Stimulated activated CD8-positive, alpha-beta memory T cell treated with anti-CD3 and anti-CD28 coated beads, Interleukin-12 subunit alpha, Interleukin-12 subunit beta, amount 100 ng/mL, for 24 hours (primary cell): ENCODE measurements around the gene YIF1B.

ENCODE experiments used
- DNase-seq: peaks from one replicate; pipeline ENCODE4 v3.0.0-alpha.2; 2020; ENCODE audit errors: extremely low read depth

The YIF1B gene

DNA sequence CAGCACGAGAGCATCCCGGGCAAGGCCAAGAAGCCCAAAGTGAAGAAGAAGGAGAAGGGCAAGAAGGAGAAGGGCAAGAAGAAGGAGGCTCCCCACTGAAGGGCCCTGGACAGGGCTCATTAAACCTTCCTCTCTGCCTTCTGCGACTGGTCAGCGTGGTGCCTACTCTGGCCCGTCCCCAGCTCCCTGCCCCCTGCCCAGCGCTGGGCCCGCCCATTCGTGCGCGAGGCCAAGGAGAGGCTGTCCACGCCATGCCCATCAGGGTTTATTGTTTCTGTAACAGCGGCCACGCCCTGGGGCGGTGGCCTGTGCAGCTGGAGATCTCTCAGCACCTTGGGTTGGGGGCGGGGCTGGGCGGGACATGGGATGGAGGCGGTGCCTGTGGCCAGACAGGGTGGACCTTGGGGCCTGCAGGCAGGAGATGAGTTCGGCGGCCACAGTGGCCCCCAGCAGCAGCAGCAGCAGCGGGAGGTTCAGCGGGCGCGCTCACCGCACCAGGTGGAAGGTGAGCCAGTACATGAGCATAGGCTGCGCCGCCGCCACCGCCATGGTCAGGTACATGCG is 10.8 kb downstream of the YIF1B start:
- no peak for DNase-seq

- DNase-seq: no peak
These were observed 11.3 kb downstream of the YIF1B start for GRCh38 chr19:38304352-38304865.

DNA sequence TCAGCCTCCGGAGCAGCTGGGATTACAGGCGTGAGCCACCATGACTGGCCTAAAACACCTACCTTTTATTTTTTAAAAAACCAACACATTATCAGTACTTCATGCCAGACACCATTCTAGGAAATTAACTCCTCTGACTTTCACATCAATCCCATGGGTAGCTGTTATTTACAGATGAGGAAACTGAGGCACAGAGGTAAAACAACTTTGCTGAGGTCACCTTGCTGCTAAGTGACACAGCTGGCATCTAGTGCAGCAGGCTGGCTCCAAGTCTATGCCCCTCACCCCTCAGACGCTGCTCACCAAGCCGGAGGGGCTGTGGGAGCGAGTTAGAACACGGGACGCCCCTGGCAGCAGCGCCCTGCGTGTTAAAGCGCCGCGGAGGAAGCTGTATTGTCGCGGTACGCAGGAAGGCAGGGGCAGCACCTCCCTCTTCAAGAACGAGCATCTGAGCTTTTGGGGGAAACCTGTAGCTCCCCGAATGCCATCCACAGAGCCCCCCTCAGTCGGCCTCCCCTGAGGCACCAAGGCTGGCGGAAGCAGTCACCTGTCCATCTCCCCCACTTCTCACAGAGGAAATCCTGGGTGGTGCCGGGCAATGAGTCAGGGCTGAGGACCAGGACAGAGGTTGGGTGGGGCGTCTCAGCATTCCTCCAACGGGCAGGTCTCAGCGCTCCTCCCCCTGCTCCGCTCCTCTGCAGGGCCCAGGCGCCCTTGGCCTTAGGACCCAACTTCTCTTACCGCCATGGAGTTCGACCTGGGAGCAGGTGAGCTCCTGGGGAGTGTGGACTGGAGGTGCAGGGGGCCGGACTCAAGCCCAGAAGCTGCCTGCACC is 12.0 kb downstream of the YIF1B start, which contains the start of gene C19orf33:
TSS of gene C19orf33 (plus strand) at position 735 of the 835 bp plus-strand sequence. CDS start at position 746, 11 bp downstream.
- DNase-seq: no peak

DNA sequence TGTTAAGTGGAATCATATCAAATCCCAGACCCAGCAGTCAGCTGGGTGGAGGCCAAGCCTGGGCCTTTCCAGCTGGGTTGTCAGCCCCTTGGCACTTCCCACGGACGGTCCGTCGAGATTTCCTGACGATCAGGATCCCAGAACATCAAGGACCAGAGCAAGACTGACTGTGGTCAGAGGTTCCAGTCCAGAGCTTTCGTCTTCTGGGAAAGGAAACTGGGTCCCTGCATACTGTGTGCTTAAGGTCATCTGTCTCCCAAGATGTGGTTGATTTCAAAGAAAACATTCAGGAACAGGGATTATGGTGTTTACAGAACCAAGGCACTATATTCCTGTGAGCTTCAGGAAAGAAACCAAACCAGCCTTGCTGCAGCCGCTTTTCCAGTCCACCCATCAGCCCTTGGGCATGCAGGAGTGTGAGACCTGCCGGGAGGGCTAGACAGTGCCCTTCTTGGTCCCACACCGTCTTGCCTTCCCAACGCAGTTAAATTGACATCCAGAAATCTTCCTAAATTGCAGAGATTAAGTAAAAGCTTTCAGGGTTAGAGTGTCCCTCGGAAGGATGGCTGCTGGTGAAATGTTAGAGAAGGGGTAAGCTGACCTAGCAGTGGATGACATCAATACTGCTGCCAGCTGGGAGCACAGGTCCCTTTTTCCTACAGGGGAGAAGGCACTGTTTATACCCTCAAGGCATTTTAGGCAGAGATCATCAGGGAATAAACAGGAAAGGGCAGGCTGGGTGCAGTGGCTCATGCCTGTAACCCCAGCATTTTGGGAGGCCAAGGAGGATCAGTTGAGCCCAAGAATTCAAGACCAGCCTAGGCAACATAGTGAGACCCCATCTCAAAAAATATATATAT is 16.7 kb downstream of the YIF1B start:
- no peak for DNase-seq

DNA sequence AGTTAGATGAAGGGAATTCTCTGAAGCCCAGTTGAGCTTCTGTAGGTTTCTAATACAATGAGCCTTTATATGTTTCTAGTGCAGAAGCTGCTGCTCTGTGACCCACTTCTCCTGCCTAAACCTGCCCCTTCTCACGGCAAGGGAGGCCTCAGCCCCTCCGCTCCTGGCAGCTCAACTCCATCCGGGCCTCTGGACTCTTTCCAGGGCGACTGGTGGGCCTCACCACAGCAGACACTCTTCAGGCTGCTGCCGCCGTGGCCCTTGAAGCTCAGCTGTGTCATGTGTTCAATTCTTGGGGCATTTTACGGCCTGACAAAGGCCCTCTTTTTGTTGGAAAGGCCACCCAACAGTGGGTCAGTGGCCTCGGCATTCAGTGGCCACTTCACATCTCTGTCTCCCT is 21.7 kb downstream of the YIF1B start:
- no peak for DNase-seq

DNA sequence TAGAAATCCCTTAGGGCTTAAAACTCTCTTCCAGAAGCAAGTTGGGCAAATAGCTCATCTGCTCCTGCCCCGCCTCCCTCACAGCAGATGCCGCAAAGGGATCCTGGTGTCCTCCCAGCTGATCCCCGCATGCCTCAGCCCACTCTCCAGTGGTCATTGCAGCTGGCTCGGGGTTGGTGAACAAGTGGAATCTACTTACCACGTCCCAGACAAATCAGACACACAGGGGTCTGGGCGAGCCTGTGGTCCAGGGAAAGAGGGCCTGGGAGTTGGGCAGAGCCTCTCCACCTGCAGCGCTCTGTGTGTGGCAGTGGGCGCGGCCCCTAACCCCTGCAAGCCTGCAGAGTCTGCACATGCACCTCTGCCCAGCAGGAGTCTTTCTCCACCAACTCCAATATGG is 22.5 kb downstream of the YIF1B start:
- DNase-seq: no peak

- no peak for DNase-seq
These were observed 23.9 kb downstream of the YIF1B start for GRCh38 chr19:38291855-38292254.

GRCh38 chr19:38290631-38291147 is 25.1 kb downstream of the YIF1B start:
- DNase-seq: no peak

GRCh38 chr19:38289955-38290354 is 25.8 kb downstream of the YIF1B start:
- no peak for DNase-seq

DNA sequence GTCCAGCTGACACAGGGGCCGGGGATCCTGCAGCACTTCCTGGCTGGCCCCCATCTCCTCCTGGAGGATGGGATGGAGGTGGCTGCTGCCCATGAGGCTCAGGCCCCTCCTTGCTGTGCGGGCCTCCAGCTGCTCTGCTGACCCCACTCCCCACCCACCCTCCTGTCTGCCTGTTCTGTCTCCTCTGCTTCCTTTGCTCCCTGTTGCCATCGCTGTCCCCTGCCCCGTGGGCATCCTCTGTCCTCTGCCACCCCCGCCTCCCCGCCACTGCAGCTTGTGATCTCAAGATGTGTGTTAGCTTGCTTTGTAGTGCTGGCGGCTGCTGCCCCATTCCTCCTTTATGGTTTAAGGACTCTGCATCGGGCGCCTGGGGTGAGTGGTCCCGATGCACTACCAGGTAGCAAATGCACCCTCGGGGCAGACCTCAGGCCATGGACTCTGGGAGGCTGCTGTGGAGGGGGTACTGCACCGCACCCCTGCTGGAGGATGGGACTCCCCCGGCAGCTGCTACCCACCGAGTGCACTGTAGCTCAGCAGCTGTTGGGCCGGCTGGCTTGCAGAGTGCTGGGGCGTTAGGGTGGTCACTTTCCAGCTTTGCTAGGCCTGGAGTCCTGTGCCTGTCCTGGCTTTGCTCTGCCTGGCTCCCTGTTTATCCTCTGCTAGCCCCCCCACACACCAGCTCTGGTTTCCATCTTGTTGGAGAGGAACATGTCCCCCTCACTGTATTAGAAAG is 27.5 kb downstream of the YIF1B start:
- DNase-seq: no peak

DNA sequence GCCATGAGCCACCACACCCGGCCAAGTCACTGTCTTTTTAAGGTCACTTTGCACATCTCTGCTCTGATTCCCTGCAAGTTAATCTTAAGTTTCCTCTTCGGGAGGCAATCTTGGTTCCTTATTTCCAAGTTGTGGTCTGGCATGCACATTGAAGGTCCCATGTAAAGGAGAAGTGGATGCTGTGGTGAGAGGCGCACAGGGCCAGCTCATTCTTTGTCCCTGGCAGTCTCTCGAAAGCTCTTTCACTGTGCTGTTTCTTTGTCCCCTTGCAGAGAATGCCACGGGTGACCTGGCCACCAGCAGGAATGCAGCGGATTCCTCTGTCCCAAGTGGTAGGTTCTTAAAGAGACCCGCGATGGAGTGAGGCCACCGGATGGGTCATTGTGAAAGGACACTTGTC is 28.1 kb downstream of the YIF1B start:
- no peak for DNase-seq

DNA sequence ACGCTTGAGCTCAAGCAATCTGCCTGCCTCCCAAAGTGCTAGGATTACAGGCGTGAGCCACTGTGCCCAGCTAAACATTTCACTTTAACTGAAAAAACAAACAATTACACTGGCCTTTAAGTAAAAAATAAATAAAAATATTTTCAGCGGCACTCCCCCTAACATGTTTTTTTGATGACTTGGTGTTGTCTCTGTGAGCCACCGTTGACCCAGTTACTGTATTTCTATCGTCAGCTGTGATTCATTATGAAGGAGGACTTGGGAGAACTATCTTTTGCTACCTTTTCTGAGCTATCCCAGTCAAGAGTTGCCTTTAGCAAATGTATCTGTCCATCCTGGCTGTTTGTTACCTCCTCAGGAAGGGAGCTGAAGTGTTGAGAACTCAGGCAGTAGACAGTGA is 30.2 kb downstream of the YIF1B start:
- DNase-seq: no peak

GRCh38 chr19:38284422-38284821 is 31.3 kb downstream of the YIF1B start:
- no peak for DNase-seq

DNA sequence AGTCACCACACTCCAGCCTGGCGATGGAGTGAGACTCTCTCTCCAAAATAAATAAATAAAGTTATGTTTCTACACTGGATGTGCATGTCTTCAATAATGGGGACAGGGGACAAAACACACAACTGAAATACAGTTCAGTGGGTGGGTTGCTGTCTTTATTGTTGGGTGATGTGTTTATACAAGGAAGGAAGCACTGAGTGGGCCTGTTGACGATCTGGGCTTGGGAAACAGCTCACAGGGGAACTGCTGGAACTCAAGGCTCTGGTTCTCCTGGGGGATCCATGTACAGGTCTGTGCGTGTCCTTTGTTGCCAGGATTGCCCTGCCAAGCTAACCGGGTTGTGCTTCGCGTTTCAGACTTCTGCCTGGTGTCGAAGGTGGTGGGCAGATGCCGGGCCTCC is 32.5 kb downstream of the YIF1B start:
- no peak for DNase-seq

DNA sequence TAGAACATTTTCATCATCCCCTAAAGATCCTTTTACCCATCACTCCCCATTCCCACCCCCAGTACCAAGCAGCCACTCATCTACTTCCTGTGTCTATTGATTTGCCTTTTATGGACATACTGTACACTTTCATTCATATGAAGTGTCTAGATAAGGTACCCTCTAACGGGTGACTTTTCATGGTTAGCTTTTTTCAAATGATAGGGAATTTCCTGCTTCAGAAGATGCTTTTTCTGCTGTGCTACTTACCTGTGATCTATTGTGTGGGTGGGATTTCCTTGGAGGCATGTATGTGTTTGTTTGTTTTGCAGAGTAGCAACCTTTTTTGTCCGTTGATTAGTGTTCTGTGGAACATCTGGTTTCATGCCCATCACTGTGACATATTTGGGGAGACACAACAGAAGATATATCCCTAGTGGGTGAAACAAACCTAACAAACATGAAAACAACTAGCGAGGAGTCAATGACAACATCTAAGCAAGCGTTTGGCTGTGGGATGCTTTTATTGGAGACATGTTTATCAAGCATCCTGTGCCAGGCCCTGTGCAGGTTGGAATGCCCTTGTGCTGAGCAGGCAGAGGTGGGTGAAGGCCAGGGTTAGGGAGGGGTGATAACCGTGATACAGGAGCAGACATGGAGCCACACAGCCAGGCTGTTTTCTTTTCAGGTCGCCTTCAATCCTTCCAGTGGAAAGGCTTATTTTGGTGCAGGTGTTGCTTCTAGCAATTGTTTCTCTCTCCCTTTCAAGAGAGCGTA is 33.8 kb downstream of the YIF1B start:
- no peak for DNase-seq

DNA sequence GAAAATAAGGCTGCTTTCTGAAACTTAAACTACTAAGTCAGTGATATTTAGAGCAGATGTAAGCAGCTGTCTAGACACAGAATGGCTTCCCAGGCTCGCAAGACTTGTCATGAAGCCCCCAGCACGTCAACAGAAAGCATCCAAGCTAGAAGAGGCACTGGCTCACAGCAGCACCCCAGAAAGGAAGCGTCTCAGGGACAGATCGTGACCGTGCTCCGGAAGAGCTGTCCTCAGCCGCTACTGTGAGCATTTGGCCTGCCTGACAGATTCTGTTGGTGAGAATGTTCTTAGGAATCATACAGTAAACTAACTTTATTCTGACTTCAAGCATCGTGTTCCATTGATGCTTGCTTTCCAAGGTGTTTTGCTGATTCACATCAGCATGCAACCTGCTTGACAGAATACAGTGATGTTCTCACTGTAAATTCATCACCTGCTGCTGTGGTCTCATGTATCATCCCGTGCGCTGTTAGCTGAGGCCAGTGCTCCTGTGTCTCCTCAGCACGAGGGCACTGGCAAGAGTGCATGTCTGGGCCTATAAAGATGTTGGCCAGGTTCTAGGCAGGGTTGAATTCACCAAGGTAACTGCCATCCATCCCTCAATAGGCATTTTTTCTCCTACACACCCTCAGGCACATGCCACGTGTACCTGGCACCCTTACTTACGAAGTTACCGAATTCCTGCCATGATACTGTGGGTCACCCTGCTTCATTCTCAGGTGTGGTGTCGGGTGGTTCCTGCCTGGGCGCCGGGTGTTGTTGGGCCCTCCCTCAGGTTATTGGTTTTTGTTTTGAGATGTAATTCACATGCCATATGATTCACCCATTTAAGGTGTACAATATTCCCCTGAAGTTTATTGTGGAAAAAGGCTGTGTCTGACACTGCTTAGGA is 35.5 kb downstream of the YIF1B start:
- DNase-seq: no peak

DNA sequence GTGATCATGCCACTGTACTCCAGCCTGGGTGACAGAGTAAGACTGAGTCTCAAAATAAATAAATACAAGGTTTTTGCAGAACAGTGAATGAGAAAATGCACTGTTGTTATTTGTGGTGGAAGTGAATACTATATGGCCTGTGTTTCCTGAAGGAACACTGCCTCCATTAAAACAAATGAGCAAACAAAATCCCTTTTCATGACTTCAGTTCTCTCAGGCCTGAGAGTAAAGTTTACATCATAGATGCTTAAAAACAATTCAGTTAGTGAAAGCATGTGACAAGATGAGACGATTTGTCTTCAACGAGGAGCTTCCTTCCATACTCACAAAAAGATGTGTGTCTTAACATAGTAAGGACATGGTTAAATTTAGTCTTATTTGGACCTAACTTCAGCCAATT is 37.0 kb downstream of the YIF1B start:
- no peak for DNase-seq

GRCh38 chr19:38277969-38278680 is 37.6 kb downstream of the YIF1B start:
- DNase-seq: no peak

GRCh38 chr19:38277549-38277948 is 38.2 kb downstream of the YIF1B start:
- DNase-seq: no peak
